ENCODE measurements around the gene RAB3C. TPM values are rescaled to one million over a fixed set of nuclear protein-coding genes. Genes with fewer than 3 reads are reported as not detected.
"Not testable (repeated sequence)": the region's sequence is repeated elsewhere in the genome, so short reads cannot be mapped to it uniquely, and the experiment has no call there.

RAB3C gene
- total RNA-seq, 2 experiments from 2014 or later = not detected

GRCh38 chr5:58599217-58599616 is 16.3 kb downstream of the RAB3C start:
- POLR2A ChIA-PET = interaction anchor here (0.6 kb wide), 1 partner anchor 293 kb away, joined by 4 read pairs; no protein-coding TSS in a partner anchor
- CTCF ChIA-PET = no interaction called here

GRCh38 chr5:58600613-58601012 is 17.7 kb downstream of the RAB3C start:
- CTCF ChIA-PET, POLR2A ChIA-PET: not testable (repeated sequence)

- CTCF ChIA-PET = interaction anchor here (1.3 kb wide), 1 partner anchor 11 kb away, joined by 4 read pairs; no protein-coding TSS in a partner anchor
- POLR2A ChIA-PET = not testable (repeated sequence)
Measured at GRCh38 chr5:58602889-58603288, 20.0 kb downstream of the RAB3C start.

- CTCF ChIA-PET = no interaction called here
Measured at GRCh38 chr5:58606064-58606463, 23.2 kb downstream of the RAB3C start.

GRCh38 chr5:58615972-58616371 is 33.1 kb downstream of the RAB3C start:
- POLR2A ChIA-PET = no interaction called here

More at GRCh38 chr5:58606064-58606463, 23.2 kb downstream of the RAB3C start:
- POLR2A ChIA-PET = no interaction called here

GRCh38 chr5:58617241-58617640 is 34.4 kb downstream of the RAB3C start:
- CTCF ChIA-PET = no interaction called here
- POLR2A ChIA-PET = no interaction called here

More at GRCh38 chr5:58615972-58616371, 33.1 kb downstream of the RAB3C start:
- CTCF ChIA-PET = no interaction called here

- CTCF ChIA-PET = no interaction called here
- POLR2A ChIA-PET = no interaction called here
Measured at GRCh38 chr5:58620336-58620735, 37.5 kb downstream of the RAB3C start.

GRCh38 chr5:58622936-58623871 is 40.3 kb downstream of the RAB3C start:
- ChIA-PET POLR2A (no interaction called here), CTCF (no interaction called here)

- POLR2A ChIA-PET = no interaction called here
- CTCF ChIA-PET = no interaction called here
Measured at GRCh38 chr5:58628626-58629025, 45.8 kb downstream of the RAB3C start.

GRCh38 chr5:58629271-58630159 is 46.6 kb downstream of the RAB3C start:
- ChIA-PET POLR2A (no interaction called here), CTCF (no interaction called here)

GRCh38 chr5:58631895-58632294 is 49.0 kb downstream of the RAB3C start:
- CTCF ChIA-PET = no interaction called here
- POLR2A ChIA-PET = no interaction called here

- ChIA-PET POLR2A (no interaction called here), CTCF (no interaction called here)
Measured at GRCh38 chr5:58635416-58635815, 52.5 kb downstream of the RAB3C start.

GRCh38 chr5:58640011-58640410 is 57.1 kb downstream of the RAB3C start:
- ChIA-PET POLR2A (no interaction called here), CTCF (no interaction called here)

- ChIA-PET POLR2A (no interaction called here), CTCF (no interaction called here)
Measured at GRCh38 chr5:58641533-58641932, 58.7 kb downstream of the RAB3C start.

- ChIA-PET POLR2A (no interaction called here), CTCF (no interaction called here)
Measured at GRCh38 chr5:58648846-58649245, 66.0 kb downstream of the RAB3C start.

- POLR2A ChIA-PET = no interaction called here
- CTCF ChIA-PET = no interaction called here
Measured at GRCh38 chr5:58649716-58650115, 66.8 kb downstream of the RAB3C start.

- POLR2A ChIA-PET = no interaction called here
- CTCF ChIA-PET = no interaction called here
Measured at GRCh38 chr5:58653521-58653920, 70.6 kb downstream of the RAB3C start.

GRCh38 chr5:58666141-58666540 is 83.3 kb downstream of the RAB3C start:
- CTCF ChIA-PET = interaction anchor here (0.9 kb wide), 1 partner anchor 21 kb away, joined by 3 read pairs; no protein-coding TSS in a partner anchor
- POLR2A ChIA-PET = no interaction called here

- POLR2A ChIA-PET = no interaction called here
- CTCF ChIA-PET = interaction anchor here (0.9 kb wide), 1 partner anchor 22 kb away, joined by 3 read pairs; no protein-coding TSS in a partner anchor
Measured at GRCh38 chr5:58666598-58667581, 84.0 kb downstream of the RAB3C start.

- CTCF ChIA-PET = no interaction called here
- POLR2A ChIA-PET = no interaction called here
Measured at GRCh38 chr5:58670582-58670981, 87.7 kb downstream of the RAB3C start.

All from activated CD8-positive, alpha-beta memory T cell treated with anti-CD3 and anti-CD28 coated beads for 36 hours (primary cell).